ENCODE results near the gene CFAP119.
A peak's percentile ranks its signal among the peaks of the same experiment; 100 is the strongest.

Gene CFAP119

DNA sequence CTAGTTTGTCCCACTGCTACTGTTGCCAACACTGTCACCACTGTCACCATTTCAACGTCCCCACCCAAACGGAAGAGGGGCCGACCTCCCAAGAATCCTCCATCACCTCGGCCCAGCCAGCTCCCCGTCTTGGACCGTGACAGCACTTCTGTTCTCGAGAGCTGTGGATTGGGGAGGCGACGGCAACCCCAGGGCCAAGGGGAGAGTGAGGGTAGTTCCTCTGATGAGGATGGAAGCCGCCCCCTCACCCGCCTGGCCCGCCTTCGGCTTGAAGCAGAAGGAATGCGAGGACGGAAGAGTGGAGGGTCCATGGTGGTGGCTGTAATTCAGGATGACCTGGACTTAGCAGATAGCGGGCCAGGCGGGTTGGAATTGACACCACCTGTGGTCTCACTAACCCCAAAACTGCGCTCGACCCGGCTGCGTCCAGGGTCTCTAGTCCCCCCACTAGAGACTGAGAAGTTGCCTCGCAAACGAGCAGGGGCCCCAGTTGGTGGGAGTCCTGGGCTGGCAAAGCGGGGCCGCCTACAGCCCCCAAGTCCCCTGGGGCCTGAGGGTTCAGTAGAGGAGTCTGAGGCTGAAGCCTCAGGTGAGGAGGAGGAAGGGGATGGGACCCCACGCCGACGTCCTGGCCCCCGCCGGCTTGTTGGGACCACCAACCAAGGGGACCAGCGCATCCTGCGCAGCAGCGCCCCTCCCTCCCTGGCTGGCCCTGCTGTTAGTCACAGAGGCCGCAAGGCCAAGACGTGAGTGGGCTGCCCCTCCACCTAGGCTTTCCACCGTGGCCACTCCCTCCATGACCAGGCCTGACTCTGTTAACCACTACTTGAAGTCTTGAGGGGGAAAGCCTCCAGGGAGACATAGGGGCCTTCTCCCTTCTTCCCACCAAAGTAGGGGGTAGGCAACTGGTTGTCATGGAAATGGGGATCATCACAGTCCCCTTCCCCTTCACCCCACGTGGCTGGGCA is 22.6 kb downstream of the CFAP119 start:
- DNase-seq = no peak

DNA sequence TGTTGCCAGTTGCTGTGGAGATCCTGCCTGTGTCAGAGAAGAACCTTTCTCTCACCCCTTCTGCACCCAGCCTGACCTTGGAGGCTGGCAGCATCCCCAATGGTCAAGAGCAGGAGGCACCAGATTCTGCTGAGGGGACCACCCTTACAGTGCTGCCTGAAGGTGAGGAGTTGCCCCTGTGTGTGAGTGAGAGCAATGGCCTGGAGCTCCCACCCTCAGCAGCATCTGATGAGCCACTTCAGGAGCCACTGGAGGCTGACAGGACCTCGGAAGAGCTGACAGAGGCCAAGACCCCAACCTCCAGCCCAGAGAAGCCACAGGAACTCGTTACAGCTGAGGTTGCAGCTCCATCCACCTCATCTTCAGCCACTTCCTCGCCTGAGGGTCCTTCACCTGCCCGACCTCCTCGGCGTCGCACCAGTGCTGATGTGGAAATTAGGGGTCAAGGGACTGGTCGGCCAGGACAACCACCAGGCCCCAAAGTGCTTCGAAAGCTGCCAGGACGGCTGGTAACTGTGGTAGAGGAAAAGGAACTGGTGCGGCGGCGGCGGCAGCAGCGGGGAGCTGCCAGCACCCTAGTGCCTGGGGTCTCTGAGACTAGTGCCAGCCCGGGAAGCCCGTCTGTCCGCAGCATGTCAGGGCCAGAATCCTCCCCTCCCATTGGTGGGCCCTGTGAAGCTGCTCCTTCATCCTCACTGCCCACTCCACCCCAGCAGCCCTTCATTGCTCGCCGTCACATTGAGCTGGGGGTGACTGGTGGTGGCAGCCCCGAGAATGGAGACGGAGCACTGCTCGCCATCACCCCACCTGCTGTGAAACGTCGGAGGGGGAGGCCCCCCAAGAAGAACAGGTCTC is 23.8 kb downstream of the CFAP119 start:
- no peak for DNase-seq

DNA sequence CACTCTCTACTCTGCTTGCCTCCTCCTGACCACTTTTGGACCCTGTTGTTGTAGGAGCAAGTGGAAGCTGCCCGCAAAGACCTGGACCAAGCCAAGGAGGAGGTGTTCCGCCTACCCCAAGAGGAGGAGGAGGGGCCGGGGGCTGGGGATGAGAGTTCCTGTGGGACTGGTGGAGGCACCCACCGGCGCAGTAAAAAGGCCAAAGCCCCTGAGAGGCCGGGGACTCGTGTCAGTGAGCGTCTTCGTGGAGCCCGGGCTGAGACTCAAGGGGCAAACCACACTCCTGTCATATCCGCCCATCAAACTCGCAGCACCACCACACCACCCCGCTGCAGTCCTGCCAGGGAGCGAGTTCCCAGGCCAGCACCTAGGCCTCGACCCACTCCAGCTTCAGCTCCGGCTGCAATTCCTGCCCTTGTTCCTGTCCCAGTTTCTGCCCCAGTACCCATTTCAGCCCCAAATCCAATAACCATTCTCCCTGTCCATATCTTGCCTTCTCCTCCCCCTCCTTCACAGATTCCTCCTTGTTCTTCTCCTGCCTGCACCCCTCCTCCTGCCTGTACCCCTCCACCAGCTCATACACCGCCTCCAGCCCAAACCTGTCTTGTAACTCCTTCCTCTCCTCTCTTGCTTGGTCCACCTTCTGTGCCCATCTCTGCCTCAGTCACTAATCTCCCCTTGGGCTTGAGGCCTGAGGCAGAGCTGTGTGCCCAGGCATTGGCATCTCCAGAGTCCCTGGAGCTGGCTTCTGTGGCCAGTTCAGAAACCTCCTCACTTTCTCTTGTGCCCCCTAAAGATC is 24.7 kb downstream of the CFAP119 start:
- no peak for DNase-seq

DNA sequence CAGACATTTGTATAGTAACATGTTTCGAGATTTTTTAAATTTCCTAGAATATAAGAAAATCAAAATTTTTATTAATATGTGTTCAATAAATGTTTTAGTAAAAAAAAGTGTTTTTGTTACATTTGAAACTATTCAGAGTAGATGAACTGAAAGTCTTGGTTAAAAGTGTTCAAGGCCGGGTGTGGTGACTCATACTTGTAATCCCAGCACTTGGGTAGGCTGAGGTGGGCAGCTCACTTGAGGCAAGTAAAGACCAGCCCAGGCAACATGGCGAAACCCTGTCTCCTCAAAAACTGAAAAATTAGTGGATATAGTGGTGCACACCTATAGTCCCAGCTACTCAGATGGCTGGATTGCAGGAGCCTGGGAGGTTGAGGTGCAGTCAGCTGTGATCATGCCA is 30.5 kb downstream of the CFAP119 start:
- no peak for DNase-seq

DNA sequence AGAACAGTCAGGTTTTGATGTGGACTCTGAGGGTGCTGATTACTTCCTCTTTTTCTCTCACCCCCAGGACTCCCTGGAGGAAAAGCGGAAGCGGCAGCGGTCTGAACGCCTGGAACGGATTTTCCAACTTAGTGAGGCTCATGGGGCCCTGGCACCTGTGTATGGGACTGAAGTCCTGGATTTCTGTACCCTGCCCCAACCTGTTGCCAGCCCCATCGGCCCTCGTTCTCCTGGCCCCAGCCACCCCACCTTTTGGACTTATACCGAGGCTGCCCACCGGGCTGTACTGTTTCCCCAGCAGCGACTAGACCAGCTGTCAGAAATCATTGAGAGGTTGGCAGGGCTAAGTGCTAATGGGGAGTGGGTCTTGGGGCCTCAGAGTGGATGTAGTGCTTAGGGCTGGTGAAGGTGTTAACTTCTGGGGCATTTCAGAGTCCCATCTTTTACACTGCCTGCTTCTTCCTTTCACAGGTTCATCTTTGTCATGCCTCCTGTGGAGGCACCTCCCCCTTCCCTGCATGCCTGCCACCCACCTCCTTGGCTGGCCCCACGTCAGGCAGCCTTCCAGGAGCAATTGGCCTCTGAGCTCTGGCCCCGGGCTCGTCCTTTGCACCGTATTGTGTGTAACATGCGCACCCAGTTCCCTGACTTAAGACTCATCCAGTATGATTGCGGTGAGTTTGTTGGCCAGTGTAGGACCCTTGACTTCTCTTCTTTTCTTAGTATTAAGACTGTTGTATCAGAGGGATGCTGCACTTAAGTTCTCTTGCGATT is 32.8 kb downstream of the CFAP119 start:
- DNase-seq = no peak

DNA sequence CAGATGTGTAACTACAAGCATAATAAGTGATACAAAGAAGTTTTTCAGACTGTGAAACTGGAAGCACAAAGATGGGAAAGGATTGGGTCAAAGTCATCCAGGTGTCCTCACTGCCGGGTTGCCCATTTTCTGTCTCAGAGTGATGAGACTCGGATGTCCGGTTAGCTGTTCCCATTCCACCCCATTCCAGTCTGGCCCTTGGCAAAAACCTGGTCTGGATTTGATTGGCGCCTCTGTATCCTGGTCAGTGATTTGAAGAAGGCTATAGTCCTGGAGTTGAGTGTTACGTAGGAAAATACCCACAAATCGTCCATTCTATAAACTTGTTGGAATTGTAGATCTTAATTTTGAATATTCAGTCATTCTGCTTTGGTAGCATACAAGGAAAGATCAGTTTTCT is 33.5 kb downstream of the CFAP119 start:
- DNase-seq = no peak

DNA sequence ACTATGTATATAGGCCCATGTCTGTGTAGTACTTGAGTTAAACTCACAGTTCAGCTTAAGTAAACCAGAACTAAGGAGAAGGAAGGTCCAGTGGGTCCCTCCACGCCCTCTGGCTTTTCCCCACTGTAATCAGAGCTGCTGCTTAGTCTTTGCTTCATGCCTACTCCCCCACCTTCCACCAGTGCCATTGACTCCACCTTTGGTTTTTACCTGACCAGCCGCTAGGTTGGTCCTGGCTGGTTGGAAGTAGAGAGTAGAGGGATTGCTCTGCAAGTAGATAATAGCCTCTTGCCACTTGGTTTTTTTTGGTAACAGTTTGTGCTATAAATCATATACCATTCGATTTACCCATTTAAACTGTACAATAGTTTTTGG is 36.5 kb downstream of the CFAP119 start:
- no peak for DNase-seq

DNA sequence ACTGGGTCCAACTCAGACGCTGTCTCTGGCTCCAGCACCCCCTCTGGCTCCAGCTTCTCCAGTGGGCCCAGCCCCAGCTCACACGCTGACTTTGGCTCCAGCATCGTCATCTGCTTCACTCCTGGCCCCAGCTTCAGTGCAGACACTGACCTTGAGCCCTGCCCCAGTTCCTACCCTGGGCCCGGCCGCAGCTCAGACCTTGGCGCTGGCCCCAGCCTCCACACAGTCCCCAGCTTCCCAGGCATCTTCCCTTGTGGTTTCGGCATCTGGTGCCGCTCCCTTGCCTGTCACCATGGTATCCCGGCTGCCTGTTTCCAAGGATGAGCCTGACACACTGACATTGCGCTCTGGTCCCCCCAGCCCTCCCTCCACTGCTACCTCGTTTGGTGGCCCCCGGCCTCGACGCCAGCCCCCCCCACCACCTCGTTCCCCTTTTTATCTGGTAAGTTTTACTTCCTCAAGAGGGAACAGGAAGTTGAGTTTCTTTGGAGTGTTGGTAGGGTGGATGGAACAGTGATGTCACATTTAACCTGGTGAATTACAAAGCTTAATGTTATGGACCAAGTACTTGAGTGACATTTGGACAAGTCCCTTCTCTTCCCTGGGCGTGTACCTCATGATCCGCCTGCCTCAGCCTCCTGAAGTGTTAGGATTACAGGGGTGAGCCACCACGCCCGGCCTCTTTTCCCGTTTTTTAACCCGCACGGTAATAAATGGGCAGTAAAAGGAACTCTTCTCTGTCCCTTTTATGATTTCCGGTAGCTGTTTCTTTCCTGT is 37.0 kb downstream of the CFAP119 start:
- peak; percentile 58 for DNase-seq

DNA sequence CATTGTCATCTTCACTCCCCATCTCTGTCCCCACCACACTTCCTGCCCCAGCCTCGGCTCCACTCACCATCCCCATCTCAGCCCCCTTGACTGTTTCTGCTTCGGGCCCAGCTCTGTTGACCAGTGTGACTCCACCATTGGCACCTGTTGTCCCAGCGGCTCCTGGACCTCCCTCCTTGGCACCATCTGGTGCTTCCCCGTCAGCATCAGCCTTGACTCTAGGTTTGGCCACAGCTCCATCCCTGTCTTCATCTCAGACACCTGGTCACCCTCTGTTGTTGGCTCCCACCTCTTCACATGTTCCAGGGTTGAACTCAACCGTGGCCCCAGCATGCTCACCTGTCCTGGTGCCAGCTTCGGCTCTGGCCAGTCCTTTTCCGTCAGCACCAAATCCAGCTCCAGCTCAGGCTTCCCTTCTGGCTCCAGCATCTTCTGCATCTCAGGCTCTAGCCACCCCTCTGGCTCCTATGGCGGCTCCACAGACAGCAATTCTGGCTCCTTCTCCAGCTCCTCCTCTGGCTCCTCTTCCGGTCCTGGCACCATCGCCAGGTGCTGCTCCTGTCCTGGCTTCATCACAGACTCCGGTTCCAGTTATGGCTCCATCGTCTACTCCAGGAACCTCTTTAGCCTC is 38.0 kb downstream of the CFAP119 start:
- DNase-seq = no peak

DNA sequence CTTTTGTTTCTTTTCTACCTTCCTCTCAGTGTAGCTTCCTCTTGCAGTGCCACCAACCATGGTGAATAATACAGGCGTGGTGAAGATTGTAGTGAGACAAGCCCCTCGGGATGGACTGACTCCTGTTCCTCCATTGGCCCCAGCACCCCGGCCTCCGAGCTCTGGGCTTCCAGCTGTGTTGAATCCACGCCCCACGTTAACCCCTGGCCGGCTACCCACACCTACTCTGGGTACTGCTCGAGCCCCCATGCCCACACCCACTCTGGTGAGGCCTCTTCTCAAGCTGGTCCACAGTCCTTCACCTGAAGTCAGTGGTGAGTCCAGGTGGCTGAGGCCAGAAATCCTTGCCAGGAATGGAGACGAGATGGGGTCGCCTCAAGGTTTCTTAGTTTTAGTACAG is 38.9 kb downstream of the CFAP119 start:
- DNase-seq = no peak

DNA sequence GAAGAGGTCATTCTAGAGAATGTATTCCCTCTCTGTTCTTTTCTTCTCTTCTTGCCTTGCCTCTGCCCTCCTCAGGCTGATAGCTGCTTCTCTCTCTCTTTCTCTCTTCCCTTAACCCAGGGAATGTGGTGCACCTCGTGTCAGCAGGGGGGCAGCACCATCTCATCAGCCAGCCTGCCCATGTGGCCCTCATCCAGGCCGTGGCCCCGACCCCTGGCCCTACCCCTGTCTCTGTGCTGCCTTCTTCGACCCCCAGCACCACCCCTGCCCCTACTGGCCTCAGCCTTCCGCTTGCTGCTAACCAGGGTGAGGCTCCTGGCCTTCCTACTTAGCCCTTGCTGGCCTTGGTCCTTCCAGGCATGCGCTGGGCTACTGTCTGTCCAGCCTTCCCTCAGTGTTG is 39.4 kb downstream of the CFAP119 start:
- peak; percentile 46 for DNase-seq

DNA sequence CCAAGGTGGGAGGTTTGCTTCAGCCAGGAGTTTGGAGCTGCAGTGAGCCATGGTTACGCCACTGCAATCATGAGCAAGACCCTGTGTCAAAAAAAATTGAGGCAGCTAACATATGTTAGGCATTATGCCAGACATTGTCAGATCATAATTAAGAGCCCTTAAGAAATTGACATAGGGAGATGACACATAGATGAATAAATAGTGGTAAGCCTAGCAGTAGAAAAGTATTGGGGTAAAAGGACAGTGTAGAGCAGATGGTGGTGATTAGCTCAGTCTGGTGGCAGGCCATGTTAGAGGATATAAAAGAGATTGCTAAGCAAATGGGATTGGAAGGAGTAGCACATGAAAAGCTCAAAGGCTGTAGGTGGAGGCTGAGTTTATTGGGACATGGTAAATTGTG is 40.3 kb downstream of the CFAP119 start:
- no peak for DNase-seq

DNA sequence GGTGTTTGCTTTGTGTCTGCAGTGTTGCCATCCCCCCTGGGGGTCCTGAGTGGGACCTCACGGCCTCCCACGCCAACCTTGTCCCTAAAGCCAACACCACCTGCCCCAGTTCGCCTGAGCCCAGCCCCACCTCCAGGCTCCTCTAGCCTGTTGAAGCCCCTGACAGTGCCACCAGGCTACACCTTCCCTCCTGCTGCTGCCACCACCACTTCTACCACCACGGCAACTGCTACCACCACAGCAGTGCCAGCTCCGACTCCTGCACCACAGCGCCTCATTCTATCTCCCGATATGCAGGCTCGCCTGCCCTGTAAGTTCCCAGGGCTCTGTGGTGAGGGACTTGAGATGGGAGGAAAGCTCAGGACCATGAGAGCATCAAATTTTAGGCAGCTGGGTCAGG is 40.7 kb downstream of the CFAP119 start:
- DNase-seq = no peak

DNA sequence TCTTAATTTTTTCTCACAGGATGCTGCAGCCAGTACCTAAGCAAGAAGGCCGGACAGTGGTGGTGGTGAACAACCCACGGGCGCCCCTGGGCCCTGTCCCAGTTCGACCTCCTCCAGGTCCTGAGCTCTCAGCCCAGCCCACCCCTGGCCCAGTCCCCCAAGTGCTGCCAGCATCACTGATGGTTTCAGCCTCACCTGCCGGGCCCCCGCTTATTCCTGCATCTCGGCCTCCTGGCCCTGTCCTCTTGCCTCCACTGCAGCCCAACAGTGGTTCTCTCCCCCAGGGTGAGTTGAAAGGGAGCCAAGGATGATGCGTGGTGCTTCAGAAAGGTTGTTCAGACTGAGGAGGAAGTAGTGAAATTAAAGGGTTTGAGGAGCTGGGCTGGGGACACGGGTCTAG is 41.2 kb downstream of the CFAP119 start:
- no peak for DNase-seq

DNA sequence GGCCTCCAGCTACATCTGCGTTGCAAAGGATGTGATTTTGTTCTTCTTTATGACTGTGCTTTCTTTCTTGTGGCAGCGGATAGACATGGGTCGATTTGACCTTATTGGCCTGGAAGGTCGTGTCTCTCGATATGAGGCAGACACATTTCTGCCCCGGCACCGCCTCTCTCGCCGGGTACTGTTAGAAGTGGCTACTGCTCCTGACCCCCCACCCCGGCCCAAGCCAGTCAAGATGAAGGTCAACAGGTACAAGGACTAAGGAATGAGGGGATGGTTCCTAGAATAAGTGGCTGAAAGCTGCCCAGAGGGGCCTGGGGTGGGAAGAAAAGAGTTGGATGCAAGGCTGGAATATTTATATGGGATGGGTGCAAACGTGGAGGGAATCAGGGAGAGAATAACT is 41.8 kb downstream of the CFAP119 start:
- DNase-seq = no peak

DNA sequence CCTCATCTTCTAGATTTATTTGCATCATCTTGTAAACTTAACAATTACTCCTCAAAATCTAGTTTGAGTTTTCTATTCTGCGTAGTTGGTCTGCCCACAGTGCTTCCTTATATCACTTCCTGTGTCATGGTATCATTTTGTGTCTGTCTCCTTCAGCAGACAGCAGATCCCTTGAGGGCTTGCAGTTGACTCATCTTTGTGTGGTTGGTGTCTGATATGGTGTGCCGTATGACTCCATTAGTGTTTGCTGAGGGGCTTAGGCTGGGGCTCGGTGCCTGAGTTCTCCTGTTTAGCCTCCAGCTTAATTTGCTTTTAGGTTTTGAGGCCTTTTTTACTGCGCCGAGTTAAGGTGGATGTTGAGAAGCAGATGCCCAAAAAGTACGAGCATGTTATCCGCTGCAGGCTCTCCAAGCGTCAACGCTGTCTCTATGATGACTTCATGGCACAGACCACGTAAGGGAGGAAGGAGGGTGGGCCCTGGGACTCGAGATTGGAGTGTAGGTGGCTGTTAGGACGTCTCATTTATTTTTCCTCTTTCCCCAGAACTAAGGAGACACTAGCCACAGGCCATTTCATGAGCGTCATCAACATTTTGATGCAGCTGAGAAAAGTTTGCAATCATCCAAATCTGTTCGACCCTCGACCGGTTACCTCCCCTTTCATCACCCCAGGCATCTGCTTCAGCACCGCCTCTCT is 46.0 kb downstream of the CFAP119 start:
- peak; percentile 67 for DNase-seq

DNA sequence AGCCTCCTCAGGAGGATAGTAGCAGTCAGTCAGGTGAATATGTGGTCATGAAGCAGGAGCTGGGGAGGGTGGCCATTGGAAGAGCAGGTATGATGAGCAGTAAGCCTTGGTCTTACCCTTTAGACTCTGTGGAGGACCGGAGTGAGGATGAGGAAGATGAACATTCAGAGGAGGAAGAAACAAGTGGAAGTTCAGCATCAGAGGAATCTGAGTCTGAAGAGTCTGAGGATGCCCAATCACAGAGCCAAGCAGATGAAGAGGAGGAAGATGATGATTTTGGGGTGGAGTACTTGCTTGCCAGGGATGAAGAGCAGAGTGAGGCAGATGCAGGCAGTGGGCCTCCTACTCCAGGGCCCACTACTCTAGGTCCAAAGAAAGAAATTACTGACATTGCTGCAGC is 50.1 kb downstream of the CFAP119 start:
- no peak for DNase-seq

DNA sequence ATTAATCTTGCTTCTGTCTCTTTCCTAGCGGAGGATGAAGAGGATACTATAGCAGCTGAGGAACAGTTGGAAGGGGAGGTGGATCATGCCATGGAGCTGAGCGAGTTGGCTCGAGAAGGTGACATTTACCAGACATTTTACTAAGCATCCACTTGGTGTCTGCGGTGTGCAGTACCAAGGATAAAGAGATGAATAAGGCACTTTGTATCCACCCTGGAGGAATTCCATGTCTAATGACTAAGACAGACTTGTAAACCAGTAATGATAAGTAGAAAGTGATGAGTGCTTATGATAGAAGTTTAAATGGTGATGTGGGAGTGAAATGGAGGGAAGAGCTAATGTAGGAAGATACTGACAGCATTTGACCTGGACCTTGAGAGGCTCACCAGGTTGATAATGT is 50.9 kb downstream of the CFAP119 start:
- DNase-seq = no peak

All from hematopoietic multipotent progenitor cell treated with erythropoietin and hydrocortisone succinate and interleukin-3 and kit ligand, for 4 days (in vitro differentiated cells).